ES-I3 (cell line): ENCODE data around the gene METAP2.

ENCODE experiments used
- H3K36me3 ChIP-seq: 2 replicates; pipeline ENCODE4 v1.6.1; 2013; ENCODE audit warnings: mild to moderate bottlenecking, low read length, control low read depth, moderate library complexity; ENCODE audit not compliant: insufficient read depth
- H3K4me1 ChIP-seq: 2 replicates; pipeline ENCODE4 v1.6.1; 2013; ENCODE audit warnings: mild to moderate bottlenecking, control low read depth, low read length; ENCODE audit not compliant: insufficient read depth
- H3K9ac ChIP-seq: 2 replicates; pipeline ENCODE4 v1.6.1; 2013; ENCODE audit warnings: low read depth, mild to moderate bottlenecking, low read length, moderate library complexity
- H3K9me3 ChIP-seq: 2 replicates; pipeline ENCODE4 v1.6.1; 2013; ENCODE audit warnings: mild to moderate bottlenecking, low read length, moderate library complexity; ENCODE audit not compliant: control insufficient read depth, insufficient read depth

The METAP2 gene

DNA sequence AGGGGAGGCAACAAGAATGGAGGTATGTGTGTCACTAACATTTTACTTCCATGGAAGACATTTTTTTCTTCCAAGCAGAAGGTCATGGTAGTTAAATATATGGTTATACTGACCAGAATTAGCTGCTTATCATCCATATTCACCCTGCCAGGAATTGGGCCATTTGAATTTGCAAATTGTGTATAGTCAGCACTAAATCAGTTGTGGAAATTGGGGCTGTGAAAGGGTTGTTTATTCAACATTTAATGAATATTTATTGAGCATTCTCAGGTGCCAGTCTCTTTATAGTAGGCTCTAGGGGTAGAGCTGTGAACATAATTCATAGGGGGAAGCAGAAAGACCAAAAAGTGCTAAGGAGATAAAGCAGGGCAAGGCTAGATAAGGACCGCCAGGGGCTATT, 38.0 kb downstream of the METAP2 start:
- Histone ChIP-seq H3K36me3 (peaks cover 22% of the 10 kb centered on the region), H3K9ac (no peak overlapping the region), H3K4me1 (no peaks in the 10 kb centered on the region), H3K9me3 (no peaks in the 10 kb centered on the region)

DNA sequence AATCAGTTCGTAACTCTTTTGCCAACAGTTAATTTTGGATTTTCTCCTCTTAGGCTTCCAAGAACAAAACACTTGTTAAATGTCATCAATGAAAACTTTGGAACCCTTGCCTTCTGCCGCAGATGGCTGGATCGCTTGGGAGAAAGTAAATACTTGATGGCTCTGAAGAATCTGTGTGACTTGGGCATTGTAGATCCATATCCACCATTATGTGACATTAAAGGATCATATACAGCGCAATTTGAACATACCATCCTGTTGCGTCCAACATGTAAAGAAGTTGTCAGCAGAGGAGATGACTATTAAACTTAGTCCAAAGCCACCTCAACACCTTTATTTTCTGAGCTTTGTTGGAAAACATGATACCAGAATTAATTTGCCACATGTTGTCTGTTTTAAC, 39.6 kb downstream of the METAP2 start:
- H3K36me3 ChIP-seq, result peaks cover 15% of the 10 kb centered on the region

DNA sequence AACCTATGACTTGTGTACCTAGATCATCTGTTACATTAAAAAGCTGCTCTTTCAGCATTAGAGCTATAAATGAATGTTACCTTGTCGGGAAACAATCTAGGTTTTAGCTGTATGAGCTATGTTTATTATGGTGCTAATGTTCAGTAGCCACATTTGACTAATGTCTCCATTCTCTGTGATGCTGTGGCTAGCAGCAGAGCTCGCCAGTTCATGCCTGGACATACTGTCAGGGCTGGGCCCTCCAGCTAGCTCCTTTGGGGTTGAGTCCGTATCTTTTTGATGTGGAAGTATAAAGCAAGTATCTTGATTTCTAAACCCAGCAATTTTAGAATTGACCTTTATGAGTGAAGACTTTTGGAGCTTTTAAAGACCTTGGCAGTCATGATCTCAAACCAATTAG, 41.2 kb downstream of the METAP2 start:
- H3K36me3 ChIP-seq, result peaks cover 13% of the 10 kb centered on the region

More for the DNA sequence above, 39.6 kb downstream of the METAP2 start:
- Histone ChIP-seq H3K4me1 (no peaks in the 10 kb centered on the region), H3K9ac (no peak overlapping the region), H3K9me3 (no peaks in the 10 kb centered on the region)

DNA sequence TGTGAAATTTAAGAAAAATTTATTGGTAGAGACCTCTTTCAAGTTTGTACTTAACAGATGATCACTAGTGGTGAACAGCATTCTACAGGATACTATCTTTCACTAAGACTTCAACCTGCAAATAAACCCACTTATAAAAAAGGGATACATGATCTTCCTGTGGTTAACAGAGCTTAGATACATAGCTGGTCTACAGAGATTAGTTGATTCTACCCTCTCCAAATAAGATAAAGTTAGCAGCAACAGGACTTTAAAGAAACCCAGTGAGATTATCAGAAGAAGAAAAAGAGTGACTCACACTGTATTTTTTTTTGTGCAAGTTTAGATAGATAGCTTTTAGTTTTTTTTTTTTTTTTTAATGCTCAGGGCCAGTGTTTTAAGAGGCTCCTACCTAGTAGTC, 42.8 kb downstream of the METAP2 start:
- Histone ChIP-seq H3K36me3 (peaks cover 25% of the 10 kb centered on the region), H3K9ac (no peak overlapping the region)

More for the DNA sequence above, 41.2 kb downstream of the METAP2 start:
- no peaks in the 10 kb centered on the region for H3K9me3 ChIP-seq
- H3K4me1 ChIP-seq, result no peaks in the 10 kb centered on the region
- no peak overlapping the region for H3K9ac ChIP-seq

DNA sequence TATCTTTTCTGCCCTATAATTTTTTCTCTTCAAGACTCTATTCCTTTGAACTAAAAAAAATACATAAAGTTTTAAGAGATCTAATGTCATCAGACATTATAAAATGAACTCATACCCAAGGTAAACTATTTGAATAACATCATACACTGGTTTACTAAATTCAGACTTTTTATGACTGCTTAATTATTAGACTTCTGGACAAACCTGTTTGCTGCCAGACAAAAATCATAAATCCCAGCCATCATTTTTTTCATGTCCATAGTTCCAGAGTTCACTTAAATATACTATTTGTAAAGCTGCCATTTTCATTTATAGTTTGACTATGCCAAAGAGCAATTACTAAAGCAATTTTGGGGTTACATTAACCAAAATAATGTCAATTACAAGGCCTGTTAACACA, 43.3 kb downstream of the METAP2 start:
- Histone ChIP-seq H3K4me1 (no peaks in the 10 kb centered on the region), H3K36me3 (peaks cover 28% of the 10 kb centered on the region), H3K9me3 (no peaks in the 10 kb centered on the region), H3K9ac (no peak overlapping the region)

More for the DNA sequence above, 42.8 kb downstream of the METAP2 start:
- Histone ChIP-seq H3K4me1 (no peaks in the 10 kb centered on the region), H3K9me3 (no peaks in the 10 kb centered on the region)

DNA sequence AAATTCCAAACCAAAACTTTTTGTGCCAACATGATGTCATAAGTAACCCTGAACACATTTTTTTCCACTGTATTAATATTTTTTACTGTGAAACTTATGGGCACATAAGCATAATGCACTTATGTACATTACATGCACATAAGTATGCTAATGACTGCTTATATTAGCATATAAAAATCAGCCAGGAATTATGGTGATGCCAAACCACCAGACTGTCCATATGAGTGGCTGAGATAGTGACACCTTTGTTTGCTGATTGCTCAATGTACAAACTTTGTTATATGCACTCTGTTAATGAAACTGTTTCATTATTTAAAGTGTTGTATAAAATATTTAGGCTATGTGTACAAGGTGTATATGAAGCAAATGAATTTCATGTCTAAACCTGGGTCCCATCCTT, 45.0 kb downstream of the METAP2 start:
- Histone ChIP-seq H3K36me3 (peaks cover 34% of the 10 kb centered on the region), H3K9me3 (no peaks in the 10 kb centered on the region), H3K4me1 (peaks cover 12% of the 10 kb centered on the region), H3K9ac (no peak overlapping the region)

DNA sequence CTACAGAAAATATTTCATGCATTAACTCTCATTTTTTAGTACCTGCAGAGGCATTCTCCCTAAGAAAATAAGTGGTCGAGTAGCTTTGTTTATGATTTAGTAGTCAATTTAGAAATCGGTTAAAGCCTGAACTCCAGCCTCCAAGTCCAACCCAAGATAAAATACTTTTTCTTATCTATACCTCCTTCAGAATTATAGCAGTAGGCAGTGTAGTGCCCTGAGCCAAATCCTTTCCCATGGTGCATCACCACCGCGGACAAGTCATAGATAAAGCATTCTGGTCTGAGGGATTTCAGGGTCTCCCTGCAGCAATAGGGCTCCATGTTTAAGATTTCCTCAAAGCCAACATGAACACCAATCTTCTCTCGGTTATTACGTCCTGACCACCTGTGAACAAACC, 46.9 kb downstream of the METAP2 start:
- H3K36me3 ChIP-seq, result peaks cover 34% of the 10 kb centered on the region

DNA sequence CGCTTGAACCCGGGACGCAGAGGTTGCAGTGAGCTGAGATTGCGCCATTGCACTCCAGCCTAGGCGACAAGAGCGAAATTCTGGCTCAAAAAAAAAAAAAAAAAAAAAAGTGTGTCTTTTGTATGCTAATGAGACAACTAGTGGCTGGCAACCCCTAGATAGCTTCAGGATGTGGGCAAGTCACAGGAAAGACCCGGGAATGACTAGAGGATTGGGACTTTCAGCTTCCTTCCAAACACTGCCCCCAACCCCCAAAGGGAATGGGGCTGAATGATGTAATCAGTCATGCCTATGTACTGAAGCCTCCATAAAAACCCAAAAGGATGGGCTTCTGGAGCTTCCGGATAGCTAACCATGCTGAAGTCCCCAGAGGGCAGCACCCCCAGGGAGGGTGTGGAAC, 48.7 kb downstream of the METAP2 start:
- H3K9me3 ChIP-seq, result no peaks in the 10 kb centered on the region
- peaks cover 12% of the 10 kb centered on the region for H3K4me1 ChIP-seq
- no peak overlapping the region for H3K9ac ChIP-seq

More for the DNA sequence above, 46.9 kb downstream of the METAP2 start:
- Histone ChIP-seq H3K9ac (no peak overlapping the region), H3K9me3 (no peaks in the 10 kb centered on the region), H3K4me1 (peaks cover 12% of the 10 kb centered on the region)

DNA sequence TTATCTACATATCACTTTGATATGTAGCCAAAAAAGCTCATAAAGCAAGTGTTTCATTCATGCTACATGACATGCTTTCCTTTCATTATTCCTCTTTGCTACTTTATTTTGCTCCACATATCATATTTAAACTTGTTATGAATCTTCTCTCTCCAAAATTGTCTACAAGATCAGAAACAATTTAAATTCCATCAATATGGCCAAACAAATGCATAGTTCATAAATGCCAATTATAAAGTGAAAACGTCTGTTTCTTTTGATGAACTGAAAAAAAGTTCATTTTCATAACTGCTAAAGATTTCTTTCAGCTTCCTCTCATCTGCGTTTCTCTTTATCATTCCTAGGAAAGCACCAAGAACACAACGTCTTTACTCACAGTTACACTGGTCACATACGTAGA, 54.5 kb downstream of the METAP2 start:
- Histone ChIP-seq H3K4me1 (peaks cover 3% of the 10 kb centered on the region; the same call in 1 of the 2 replicates), H3K9me3 (no peaks in the 10 kb centered on the region; the same call in 1 of the 2 replicates), H3K9ac (no peak overlapping the region), H3K36me3 (peaks cover 12% of the 10 kb centered on the region)

More for the DNA sequence above, 48.7 kb downstream of the METAP2 start:
- H3K36me3 ChIP-seq, result peaks cover 34% of the 10 kb centered on the region

DNA sequence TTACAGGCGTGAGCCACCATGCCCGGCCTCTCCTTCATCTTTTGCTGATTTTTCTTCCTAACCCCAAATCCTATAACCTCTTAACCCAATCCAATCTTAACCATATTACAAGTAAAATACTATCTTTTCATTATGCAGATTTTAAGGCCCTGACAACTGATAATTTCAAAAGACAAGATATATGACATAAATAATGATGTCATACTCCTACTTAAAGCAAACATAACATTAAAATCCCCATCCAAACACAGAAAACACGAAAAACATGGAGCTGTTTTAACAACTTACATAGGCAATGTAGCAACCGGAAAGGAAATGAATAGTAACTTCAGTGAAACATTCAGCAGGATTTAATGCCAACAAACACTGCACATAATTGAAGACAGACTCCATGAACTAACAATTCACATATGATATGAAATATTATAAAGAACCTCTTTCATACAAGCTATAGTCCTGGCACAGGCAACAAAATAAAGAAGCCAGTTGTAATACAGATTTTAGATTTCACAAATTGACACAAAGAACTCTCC, 55.8 kb downstream of the METAP2 start:
- H3K9me3 ChIP-seq, result no peaks in the 10 kb centered on the region; the same call in 1 of the 2 replicates
- peaks cover 5% of the 10 kb centered on the region; the same call in 1 of the 2 replicates for H3K4me1 ChIP-seq
- peaks cover 13% of the 10 kb centered on the region for H3K36me3 ChIP-seq
- no peak overlapping the region for H3K9ac ChIP-seq

DNA sequence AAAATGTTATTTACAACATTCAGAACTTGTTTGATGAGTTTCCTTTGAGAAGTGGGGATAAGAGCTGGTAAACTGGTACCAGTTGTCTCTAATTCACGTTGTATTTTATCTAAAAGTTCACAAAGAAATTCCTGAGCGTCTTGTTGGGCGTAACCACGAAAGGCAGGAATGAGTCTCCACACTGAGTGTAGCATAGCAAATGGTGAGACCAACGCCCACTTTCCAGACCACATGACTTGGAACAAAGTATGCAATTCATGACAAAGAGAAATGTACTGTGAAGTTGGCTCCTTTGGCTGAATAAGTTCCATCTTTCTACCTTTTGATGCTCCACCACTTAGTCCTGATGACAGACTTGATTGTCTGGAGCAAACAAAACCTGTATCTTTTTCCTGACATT, 58.9 kb downstream of the METAP2 start:
- H3K36me3 ChIP-seq, result peaks cover 13% of the 10 kb centered on the region
- peaks cover 20% of the 10 kb centered on the region for H3K4me1 ChIP-seq
- H3K9ac ChIP-seq, result no peak overlapping the region
- H3K9me3 ChIP-seq, result no peaks in the 10 kb centered on the region; the same call in 1 of the 2 replicates

DNA sequence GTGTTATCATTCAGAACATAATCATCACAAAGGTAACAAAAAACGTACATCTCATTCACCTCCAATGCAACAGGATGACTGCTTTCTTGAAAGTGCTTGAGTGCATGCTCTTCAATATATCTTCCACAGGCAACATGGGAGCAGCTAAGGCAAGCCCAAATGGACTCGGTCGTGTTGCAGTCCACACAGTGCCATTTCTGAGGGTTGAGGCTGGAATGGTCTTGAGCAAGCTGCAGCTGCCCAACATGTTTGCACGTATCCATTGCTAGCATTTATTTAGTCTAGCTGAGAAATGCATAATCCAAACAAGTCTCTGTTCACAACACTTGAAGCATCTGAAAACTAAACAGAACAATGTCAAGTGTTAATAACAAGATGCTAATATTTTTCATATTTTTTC, 60.0 kb downstream of the METAP2 start:
- peaks cover 31% of the 10 kb centered on the region for H3K4me1 ChIP-seq
- no peaks in the 10 kb centered on the region; the same call in 1 of the 2 replicates for H3K9me3 ChIP-seq
- H3K9ac ChIP-seq, result no peak overlapping the region
- peaks cover 13% of the 10 kb centered on the region for H3K36me3 ChIP-seq

DNA sequence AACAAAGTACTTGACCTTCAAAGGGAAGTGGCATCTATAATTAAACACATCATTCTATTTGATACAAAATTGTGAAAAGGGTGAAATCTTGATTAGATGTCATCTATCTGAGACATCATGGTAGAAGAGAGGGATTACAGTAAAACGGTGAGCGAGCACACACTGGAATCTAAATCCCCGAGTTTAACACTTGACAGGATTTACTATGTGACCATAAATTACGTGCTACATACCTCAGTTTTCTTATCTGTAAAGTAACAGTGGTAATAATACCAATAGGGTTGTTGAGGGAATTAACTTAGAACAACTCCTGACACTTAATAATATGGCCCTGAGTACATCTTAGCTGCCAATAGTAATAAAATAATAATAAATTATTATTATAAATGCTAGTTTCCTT, 64.1 kb downstream of the METAP2 start:
- Histone ChIP-seq H3K9me3 (no peaks in the 10 kb centered on the region), H3K9ac (no peak overlapping the region; the same call in 1 of the 2 replicates), H3K4me1 (peaks cover 38% of the 10 kb centered on the region), H3K36me3 (peaks cover 10% of the 10 kb centered on the region)

DNA sequence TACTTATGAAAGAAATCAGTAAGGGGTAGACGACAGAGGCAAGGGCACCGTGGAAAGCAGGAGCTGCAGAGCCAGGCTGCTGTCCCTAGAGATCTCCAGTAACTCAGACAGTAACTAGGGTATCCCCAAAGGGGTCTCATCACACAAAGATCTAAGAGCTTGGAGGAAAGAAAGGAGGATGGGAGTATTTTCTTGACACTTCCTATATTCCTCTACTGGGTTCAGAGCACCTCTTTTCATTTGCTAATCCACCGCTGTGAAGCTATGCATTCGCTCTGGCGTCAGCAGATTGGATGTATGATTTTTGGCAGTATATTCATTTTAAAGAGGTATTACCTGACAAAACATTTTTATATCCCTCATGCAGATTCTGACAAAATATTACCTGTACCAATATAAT, 64.7 kb downstream of the METAP2 start:
- Histone ChIP-seq H3K9me3 (no peaks in the 10 kb centered on the region), H3K9ac (peak overlapping the region; percentile 32; the same call in 1 of the 2 replicates), H3K4me1 (peaks cover 38% of the 10 kb centered on the region), H3K36me3 (peaks cover 4% of the 10 kb centered on the region)

DNA sequence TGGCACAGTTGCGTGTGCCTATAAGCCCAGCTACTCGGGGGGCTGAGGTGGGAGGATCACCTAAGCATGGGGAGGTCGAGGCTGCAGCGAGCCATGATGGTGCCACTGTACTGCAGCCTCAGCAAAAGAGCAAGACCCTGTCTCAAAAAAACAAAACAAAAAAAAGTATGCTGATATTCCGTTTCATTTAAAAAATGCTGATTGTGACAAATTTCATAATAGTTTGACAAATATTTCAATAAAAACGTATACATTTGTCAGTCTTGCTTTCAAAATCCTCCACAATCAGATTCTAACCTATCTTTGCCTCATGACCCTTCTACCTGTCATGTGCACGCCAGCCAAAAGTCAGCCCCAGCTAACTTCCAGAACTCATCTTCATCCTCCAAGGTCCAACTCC, 67.5 kb downstream of the METAP2 start:
- no peak overlapping the region for H3K9ac ChIP-seq
- no peaks in the 10 kb centered on the region for H3K36me3 ChIP-seq
- no peaks in the 10 kb centered on the region for H3K9me3 ChIP-seq
- peaks cover 28% of the 10 kb centered on the region for H3K4me1 ChIP-seq
